Effector CD4-positive, alpha-beta T cell (primary cell): Measurements from ENCODE around the gene PLPP3.

ENCODE experiments used
- DNase-seq: peaks from one replicate; pipeline ENCODE4 v3.0.0-alpha.2; 2020

PLPP3 gene

GRCh38 chr1:56493826-56494225, 85.5 kb downstream of the PLPP3 start:
- DNase-seq, result no peak

- no peak for DNase-seq
Measured at GRCh38 chr1:56491441-56491840, 87.9 kb downstream of the PLPP3 start.

GRCh38 chr1:56490619-56491018, 88.7 kb downstream of the PLPP3 start:
- no peak for DNase-seq

- no peak for DNase-seq
Measured at GRCh38 chr1:56489695-56490094, 89.7 kb downstream of the PLPP3 start.

- no peak for DNase-seq
Measured at GRCh38 chr1:56484695-56485094, 94.7 kb downstream of the PLPP3 start.

GRCh38 chr1:56483104-56483503, 96.3 kb downstream of the PLPP3 start:
- no peak for DNase-seq

GRCh38 chr1:56482486-56482885, 96.9 kb downstream of the PLPP3 start:
- no peak for DNase-seq

- DNase-seq, result no peak
Measured at GRCh38 chr1:56481140-56481694, 98.1 kb downstream of the PLPP3 start.

GRCh38 chr1:56478734-56479133, 100.6 kb downstream of the PLPP3 start:
- DNase-seq, result no peak

- no peak for DNase-seq
Measured at GRCh38 chr1:56477164-56478111, 101.9 kb downstream of the PLPP3 start.

GRCh38 chr1:56473582-56474270, 105.6 kb downstream of the PLPP3 start:
- DNase-seq, result no peak

- no peak for DNase-seq
Measured at GRCh38 chr1:56472860-56473259, 106.5 kb downstream of the PLPP3 start.

GRCh38 chr1:56469640-56470371, 109.6 kb downstream of the PLPP3 start:
- DNase-seq, result no peak

GRCh38 chr1:56468518-56468917, 110.8 kb downstream of the PLPP3 start:
- DNase-seq, result no peak

- no peak for DNase-seq
Measured at GRCh38 chr1:56466538-56466937, 112.8 kb downstream of the PLPP3 start.

- no peak for DNase-seq
Measured at GRCh38 chr1:56464294-56464693, 115.1 kb downstream of the PLPP3 start.

GRCh38 chr1:56463376-56463775, 116.0 kb downstream of the PLPP3 start:
- no peak for DNase-seq

- DNase-seq, result no peak
Measured at GRCh38 chr1:56462209-56462608, 117.2 kb downstream of the PLPP3 start.

GRCh38 chr1:56461158-56462127, 117.9 kb downstream of the PLPP3 start:
- no peak for DNase-seq

GRCh38 chr1:56459260-56459659, 120.1 kb downstream of the PLPP3 start:
- no peak for DNase-seq

- DNase-seq, result no peak
Measured at GRCh38 chr1:56457756-56458375, 121.5 kb downstream of the PLPP3 start.
